Endothelial cell of umbilical vein (primary cell): ENCODE results near the gene PROZ. TPM values are rescaled to one million over a fixed set of nuclear protein-coding genes. Genes with fewer than 3 reads are reported as not detected.

Experiments used
- BruUV-seq: library from RNA; stranded (reverse); fragments of 400-500 nt; replicated peaks from 2 replicates; lab custom pipeline; 2021; lab: Mats Ljungman, UMichigan
- CTCF ChIA-PET: fragments of 300-600, 350-600 bp; sonication (Branson Sonifier 250); formaldehyde crosslinking; loops from one replicate; lab custom pipeline; 2021; ENCODE audit warnings: antibody characterized with exemption, inconsistent platforms; lab: Charles Lee
- POLR2A ChIA-PET: fragments of 300-600, 350-600 bp; sonication (Branson Sonifier 250); formaldehyde crosslinking; loops from one replicate; lab custom pipeline; 2021; ENCODE audit warnings: antibody characterized with exemption, inconsistent platforms; lab: Charles Lee
- DNase-seq: peaks from one replicate; pipeline ENCODE4 v3.0.0-alpha.2; 2011; ENCODE audit warnings: low read depth, low spot score
- FAIRE-seq: peaks from 2 replicates; lab custom pipeline; 2011; peaks lifted over from hg19 to GRCh38; lab: Jason Lieb, UNC
- H2AFZ ChIP-seq: 2 replicates; pipeline ENCODE4 v1.6.0; 2012; ENCODE audit warnings: low read depth, low read length, control low read depth, inconsistent platforms
- H3K27ac ChIP-seq: 2 replicates; pipeline ENCODE4 v1.5.1; 2011; ENCODE audit warnings: low read depth, mild to moderate bottlenecking, control low read depth, low read length, moderate library complexity; ENCODE audit not compliant: insufficient read depth
- H3K27me3 ChIP-seq, 2 experiments: 2 replicates each; pipeline versions ENCODE4 v1.6.0 to v1.6.1; 2011; ENCODE audit warnings: low read length in 2 of 2, mixed read lengths in 1 of 2; ENCODE audit not compliant: control insufficient read depth in 2 of 2, insufficient read depth in 2 of 2
- H3K36me3 ChIP-seq, 2 experiments: 2 replicates in 1 of 2; 3 replicates in 1 of 2; pipeline ENCODE4 v1.5.1; 2011; ENCODE audit warnings: low read length in 2 of 2, mild to moderate bottlenecking in 1 of 2, moderate library complexity in 1 of 2; ENCODE audit not compliant: control insufficient read depth in 2 of 2, insufficient read depth in 2 of 2; ENCODE audit errors: extremely low read depth in 1 of 2
- H3K4me1 ChIP-seq: 3 replicates; pipeline ENCODE4 v1.5.1; 2011; ENCODE audit warnings: mild to moderate bottlenecking, low read length; ENCODE audit not compliant: control insufficient read depth, insufficient read depth; ENCODE audit errors: extremely low read depth
- H3K4me2 ChIP-seq: 2 replicates; pipeline ENCODE4 v1.6.1; 2011; ENCODE audit warnings: low read length, control low read depth, mixed read lengths; ENCODE audit not compliant: insufficient read depth
- H3K4me3 ChIP-seq, 3 experiments: fragments of 200-600 bp in 1 of 3; sonication (generic), shearing (Covaris generic) in 1 of 3; replicated peaks in 1 of 3; 2 replicates each; pipeline ENCODE4 v1.5.1; 2011 to 2016; ENCODE audit warnings: control low read depth in 3 of 3, low read length in 3 of 3, mild to moderate bottlenecking in 2 of 3, inconsistent platforms in 1 of 3, low read depth in 1 of 3, moderate library complexity in 1 of 3; ENCODE audit not compliant: insufficient read depth in 1 of 3
- H3K79me2 ChIP-seq: 2 replicates; pipeline ENCODE4 v1.6.0; 2012; ENCODE audit warnings: low read length, inconsistent platforms; ENCODE audit not compliant: control insufficient read depth, insufficient read depth
- H3K9ac ChIP-seq: replicated peaks from 2 replicates; pipeline ENCODE3; 2011; ENCODE audit warnings: low read length, control low read depth; ENCODE audit not compliant: insufficient read depth; ENCODE audit errors: extremely low read depth
- H3K9me1 ChIP-seq: replicated peaks from 3 replicates; pipeline ENCODE4 v1.6.0; 2011; ENCODE audit warnings: mild to moderate bottlenecking, low read length; ENCODE audit not compliant: control insufficient read depth, insufficient read depth; ENCODE audit errors: extremely low read depth
- H3K9me3 ChIP-seq: replicated peaks from 2 replicates; pipeline ENCODE4 v1.5.1; 2012; ENCODE audit warnings: low read length, inconsistent platforms; ENCODE audit not compliant: control insufficient read depth, insufficient read depth
- H4K20me1 ChIP-seq: replicated peaks from 2 replicates; pipeline ENCODE3; 2011; ENCODE audit warnings: mild to moderate bottlenecking, low read length; ENCODE audit not compliant: control insufficient read depth, insufficient read depth; ENCODE audit errors: extremely low read depth
- CTCF ChIP-seq, 2 donors: IDR thresholded peaks; 1 replicate in 1 of 2; 2 replicates in 1 of 2; pipeline ENCODE4 v1.5.1; 2011; ENCODE audit warnings: low read length in 2 of 2, mild to moderate bottlenecking in 2 of 2, moderate library complexity in 2 of 2, control low read depth in 1 of 2, inconsistent platforms in 1 of 2, low read depth in 1 of 2; ENCODE audit not compliant: insufficient read depth in 1 of 2; ENCODE audit errors: extremely low read depth in 1 of 2
- EZH2 ChIP-seq: IDR thresholded peaks from 2 replicates; pipeline ENCODE4 v1.6.1; 2012; ENCODE audit warnings: borderline replicate concordance, low read depth, mild to moderate bottlenecking, moderate library complexity, low read length, inconsistent platforms; ENCODE audit not compliant: severe bottlenecking
- FOS ChIP-seq: IDR thresholded peaks from 2 replicates; pipeline ENCODE4 v1.6.1; 2011; ENCODE audit warnings: mild to moderate bottlenecking, low read length, moderate library complexity, borderline replicate concordance; ENCODE audit not compliant: insufficient read depth
- GATA2 ChIP-seq: IDR thresholded peaks from 2 replicates; pipeline ENCODE4 v1.7.0; 2011; ENCODE audit warnings: low read depth, mild to moderate bottlenecking, moderate library complexity, mixed read lengths, low read length; ENCODE audit not compliant: insufficient read length, insufficient read depth
- JUN ChIP-seq: IDR thresholded peaks from 2 replicates; pipeline ENCODE4 v1.6.1; 2011; ENCODE audit warnings: borderline replicate concordance, low read depth; ENCODE audit not compliant: insufficient read length, insufficient read depth
- MAX ChIP-seq: IDR thresholded peaks from 2 replicates; pipeline ENCODE4 v1.6.1; 2011; ENCODE audit not compliant: insufficient read depth, insufficient read length
- MYC ChIP-seq: IDR thresholded peaks from one replicate; pipeline ENCODE4 v1.6.1; 2011; ENCODE audit warnings: mild to moderate bottlenecking, low read depth, low read length
- POLR2A ChIP-seq: IDR thresholded peaks from 2 replicates; pipeline ENCODE4 v1.6.1; 2012; ENCODE audit warnings: low read depth, mild to moderate bottlenecking, control low read depth, low read length
- POLR2AphosphoS5 ChIP-seq: IDR thresholded peaks from 2 replicates; pipeline ENCODE4 v1.6.1; 2012; ENCODE audit warnings: low read depth, mild to moderate bottlenecking, control low read depth, low read length, moderate library complexity; ENCODE audit not compliant: insufficient read depth
- dilution Hi-C: fragments of 300-500 bp; cut with MboI; formaldehyde crosslinking; loops from one replicate; pipeline ENCODE4 v1.15.0; 2019; ENCODE audit warnings: low sequenced_read_pairs; ENCODE audit not compliant: extremely low pct_ligation_motif_present
- intact Hi-C: fragments of 100-400 bp; cut with micrococcal nuclease; formaldehyde crosslinking; loops from one replicate; pipeline ENCODE4 v1.10.0; 2022
- polyA plus RNA-seq, 4 experiments: library from polyadenylated mRNA; depleted of rRNA in 3 of 4; stranded (reverse) in 3 of 4; unstranded in 1 of 4; fragments of >200 nt; gene quantifications; 2 replicates each; pipeline versions ENCODE4 v1.2.1 to v1.2.3, GENCODE V29; 2011 to 2012; ENCODE audit warnings: missing spikeins in 1 of 4
- total RNA-seq: library from RNA; stranded (reverse); gene quantifications from 2 replicates; pipeline ENCODE4 v1.2.3, GENCODE V29; 2021

PROZ gene
- total and polyA plus RNA-seq, 2 donors (not counting 3 experiments of a cell fraction or from before 2014, with no cell fraction given), result not detected

GRCh38 chr13:113126265-113127150, 31.9 kb upstream of the PROZ start:
- Histone ChIP-seq H4K20me1 (no peaks in the 10 kb centered on the region), H3K36me3 (no peaks in the 10 kb centered on the region), H3K9me3 (no peaks in the 10 kb centered on the region), H3K4me3 (no peak overlapping the region), H3K27me3 (peaks cover 3 to 10% of the 10 kb centered on the region in 2 experiments), H3K4me2 (no peak overlapping the region), H2AFZ (no peak overlapping the region), H3K27ac (no peak overlapping the region), H3K9me1 (no peaks in the 10 kb centered on the region), H3K79me2 (no peaks in the 10 kb centered on the region), H3K9ac (no peak overlapping the region), H3K4me1 (no peaks in the 10 kb centered on the region)
- CTCF ChIA-PET, result no interaction called here
- TF ChIP-seq MYC, result no peak
- TF ChIP-seq FOS, result no peak
- no peak for TF ChIP-seq POLR2A
- no peak for TF ChIP-seq MAX
- no peak for TF ChIP-seq POLR2AphosphoS5
- no peak for TF ChIP-seq GATA2
- no peak for TF ChIP-seq EZH2
- no peak for TF ChIP-seq JUN
- no peak for TF ChIP-seq CTCF (IDR thresholded peaks at IDR 0.05; ENCODE audit: extremely low read depth in 1 of 2, insufficient read depth in 1 of 2, low read depth in 1 of 2, low read length in 2 of 2)
- intact Hi-C loops (no loop called here), dilution Hi-C loops (no loop called here)
- FAIRE-seq (no peak), DNase-seq (no peak)
- no TSS peak for BruUV-seq
- POLR2A ChIA-PET, result no interaction called here
